KMS-11 (cell line): ENCODE results near the gene GALNT9.

Experiments
- H2AFZ ChIP-seq: fragments of 200-600 bp; sonication (generic); 2 replicates; pipeline ENCODE4 v1.6.1; 2016; ENCODE audit warnings: antibody characterized with exemption, mixed run types, low read depth
- H3K27ac ChIP-seq: fragments of 200-600 bp; sonication (generic); 2 replicates; pipeline ENCODE4 v1.6.1; 2016; ENCODE audit warnings: mild to moderate bottlenecking, mixed run types
- H3K27me3 ChIP-seq: fragments of 200-600 bp; sonication (generic); 2 replicates; pipeline ENCODE4 v1.6.1; 2017; ENCODE audit warnings: mild to moderate bottlenecking, low read depth, mixed run types, moderate library complexity; ENCODE audit not compliant: insufficient read depth
- H3K36me3 ChIP-seq: fragments of 200-600 bp; sonication (generic); 2 replicates; pipeline ENCODE4 v1.6.1; 2017; ENCODE audit warnings: mild to moderate bottlenecking, mixed run types; ENCODE audit not compliant: insufficient read depth
- H3K4me1 ChIP-seq: fragments of 200-600 bp; sonication (generic); 2 replicates; pipeline ENCODE4 v1.6.1; 2016; ENCODE audit warnings: mild to moderate bottlenecking, low read depth, mixed run types; ENCODE audit not compliant: poor library complexity, severe bottlenecking
- H3K4me2 ChIP-seq: fragments of 200-600 bp; sonication (generic); 2 replicates; pipeline ENCODE4 v1.7.0; 2016; ENCODE audit warnings: mild to moderate bottlenecking, mixed run types
- H3K4me3 ChIP-seq: fragments of 200-600 bp; sonication (generic); IDR thresholded peaks from 2 replicates; pipeline ENCODE4 v1.6.1; 2017; ENCODE audit warnings: low read depth, low read length, mixed read lengths; ENCODE audit not compliant: insufficient read depth
- H3K79me2 ChIP-seq: fragments of 200-600 bp; sonication (generic); 2 replicates; pipeline ENCODE4 v1.6.1; 2016; ENCODE audit warnings: low read depth, mixed run types; ENCODE audit not compliant: insufficient read depth
- H3K9ac ChIP-seq: fragments of 200-600 bp; sonication (generic); 2 replicates; pipeline ENCODE4 v1.6.1; 2016; ENCODE audit warnings: mild to moderate bottlenecking, mixed run types
- H4K20me1 ChIP-seq: fragments of 200-600 bp; sonication (generic); 2 replicates; pipeline ENCODE4 v1.6.1; 2016; ENCODE audit warnings: mild to moderate bottlenecking, mixed run types; ENCODE audit not compliant: insufficient read depth
- TF ChIP-seq, protein P1 (sequence below): fragments of 200-600 bp; sonication (generic); conservative IDR thresholded peaks from 2 replicates; pipeline ENCODE4 v1.6.1; 2017; ENCODE audit warnings: low read depth, mild to moderate bottlenecking, antibody characterized with exemption, low read length, moderate library complexity, mixed read lengths

Gene GALNT9

DNA sequence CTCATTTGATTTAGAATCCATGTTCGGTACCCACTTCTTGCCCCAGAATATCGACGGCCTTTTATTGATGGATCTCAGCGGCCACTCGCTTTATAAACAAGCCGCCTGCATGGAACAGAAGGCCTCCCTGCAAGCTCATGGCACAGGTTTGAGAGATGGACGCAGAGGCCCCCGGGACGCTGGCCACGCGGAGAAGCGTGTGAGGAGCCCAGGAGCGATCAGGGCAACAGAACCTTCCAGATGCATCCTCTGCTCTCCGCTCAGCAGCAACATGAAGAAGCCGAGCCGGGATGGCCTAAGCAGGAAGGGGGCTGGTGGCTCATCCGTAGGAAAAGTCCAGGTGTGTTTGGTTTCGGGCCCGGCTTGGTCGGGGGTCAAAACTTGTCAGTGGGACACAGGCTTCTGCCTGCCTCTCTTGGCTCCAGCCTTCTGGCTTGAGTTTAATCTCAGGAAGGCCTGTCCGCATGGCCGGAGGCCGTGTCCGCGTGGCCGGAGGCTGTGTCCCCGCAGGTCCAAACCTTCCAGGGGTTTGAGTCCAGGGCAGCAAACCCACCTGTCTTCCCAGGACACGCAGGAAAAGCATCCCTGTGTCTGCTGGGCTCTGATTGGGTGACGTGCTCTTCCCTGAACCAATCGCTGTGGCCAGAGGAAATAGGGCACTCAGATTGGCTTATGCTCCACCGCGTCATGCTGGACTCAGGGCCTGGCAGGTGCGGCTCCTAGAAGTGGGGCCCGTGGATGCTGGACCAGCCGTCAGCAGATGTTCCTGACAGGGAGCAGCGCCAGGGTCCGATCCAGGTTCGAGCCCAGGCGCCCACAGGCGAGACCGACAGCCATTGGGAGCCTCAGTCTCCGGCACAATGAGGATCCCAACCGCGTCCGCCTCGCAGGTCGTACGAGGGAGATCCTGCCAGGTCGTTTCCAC, 65.0 kb downstream of the GALNT9 start:
- H2AFZ ChIP-seq, result no peak overlapping the region
- no peaks in the 10 kb centered on the region for H4K20me1 ChIP-seq
- TF ChIP-seq, protein P1, sequence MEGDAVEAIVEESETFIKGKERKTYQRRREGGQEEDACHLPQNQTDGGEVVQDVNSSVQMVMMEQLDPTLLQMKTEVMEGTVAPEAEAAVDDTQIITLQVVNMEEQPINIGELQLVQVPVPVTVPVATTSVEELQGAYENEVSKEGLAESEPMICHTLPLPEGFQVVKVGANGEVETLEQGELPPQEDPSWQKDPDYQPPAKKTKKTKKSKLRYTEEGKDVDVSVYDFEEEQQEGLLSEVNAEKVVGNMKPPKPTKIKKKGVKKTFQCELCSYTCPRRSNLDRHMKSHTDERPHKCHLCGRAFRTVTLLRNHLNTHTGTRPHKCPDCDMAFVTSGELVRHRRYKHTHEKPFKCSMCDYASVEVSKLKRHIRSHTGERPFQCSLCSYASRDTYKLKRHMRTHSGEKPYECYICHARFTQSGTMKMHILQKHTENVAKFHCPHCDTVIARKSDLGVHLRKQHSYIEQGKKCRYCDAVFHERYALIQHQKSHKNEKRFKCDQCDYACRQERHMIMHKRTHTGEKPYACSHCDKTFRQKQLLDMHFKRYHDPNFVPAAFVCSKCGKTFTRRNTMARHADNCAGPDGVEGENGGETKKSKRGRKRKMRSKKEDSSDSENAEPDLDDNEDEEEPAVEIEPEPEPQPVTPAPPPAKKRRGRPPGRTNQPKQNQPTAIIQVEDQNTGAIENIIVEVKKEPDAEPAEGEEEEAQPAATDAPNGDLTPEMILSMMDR, result no peak
- H3K36me3 ChIP-seq, result no peaks in the 10 kb centered on the region
- no peak overlapping the region for H3K27ac ChIP-seq
- H3K4me3 ChIP-seq, result no peak overlapping the region
- no peaks in the 10 kb centered on the region for H3K27me3 ChIP-seq
- no peak overlapping the region for H3K9ac ChIP-seq
- H3K4me1 ChIP-seq, result no peaks in the 10 kb centered on the region
- no peak overlapping the region for H3K4me2 ChIP-seq
- H3K79me2 ChIP-seq, result no peaks in the 10 kb centered on the region

DNA sequence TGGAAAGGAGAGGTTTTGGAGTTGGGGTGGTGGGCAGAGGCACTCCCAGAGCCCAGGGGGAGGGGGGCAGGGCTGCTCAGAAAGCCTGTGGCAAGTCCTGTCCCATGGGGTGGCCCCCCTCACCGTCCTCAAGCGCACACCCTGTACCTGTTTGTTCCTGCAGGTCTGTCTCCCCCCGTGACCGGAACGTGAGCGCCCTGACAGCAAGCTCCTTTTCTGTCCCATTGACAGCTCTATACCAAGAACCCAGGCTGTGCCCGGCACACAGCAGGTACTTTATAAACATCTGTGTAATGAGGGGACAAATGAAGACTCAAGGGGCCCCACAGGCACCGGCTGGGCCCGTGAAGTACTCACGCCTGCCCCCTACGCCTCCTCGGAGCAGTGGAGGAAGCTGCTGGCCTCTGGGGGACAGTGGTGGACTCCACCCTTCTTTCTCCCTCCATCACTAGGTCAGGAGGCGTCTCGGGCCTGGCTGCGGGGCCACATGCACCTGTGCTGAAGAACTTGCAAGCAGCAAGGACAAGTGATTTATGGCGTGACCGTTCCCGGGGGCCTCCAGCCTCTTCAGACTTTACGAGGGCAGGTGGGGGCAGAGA, 65.8 kb downstream of the GALNT9 start:
- H3K4me1 ChIP-seq, result no peaks in the 10 kb centered on the region
- H3K27me3 ChIP-seq, result no peaks in the 10 kb centered on the region
- no peak overlapping the region for H2AFZ ChIP-seq
- H3K4me2 ChIP-seq, result no peak overlapping the region
- H4K20me1 ChIP-seq, result no peaks in the 10 kb centered on the region
- TF ChIP-seq, protein P1, result no peak
- no peaks in the 10 kb centered on the region for H3K36me3 ChIP-seq
- H3K27ac ChIP-seq, result no peak overlapping the region
- H3K9ac ChIP-seq, result no peak overlapping the region
- no peaks in the 10 kb centered on the region for H3K79me2 ChIP-seq
- no peak overlapping the region for H3K4me3 ChIP-seq

DNA sequence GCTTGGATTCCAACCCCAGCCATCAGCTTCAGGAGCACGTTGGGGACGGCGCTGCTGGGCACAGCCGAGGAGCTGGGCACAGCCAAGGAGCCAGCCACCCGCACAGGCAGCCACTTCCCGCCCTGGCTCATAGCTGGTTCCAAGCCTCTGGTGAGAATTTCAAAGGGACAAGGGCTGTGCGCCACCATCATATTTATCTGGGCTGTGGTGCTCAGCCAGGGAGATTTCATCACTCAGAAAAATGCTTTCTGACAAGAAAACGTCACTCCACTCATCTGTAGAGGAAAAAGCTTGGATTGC, 66.4 kb downstream of the GALNT9 start:
- no peaks in the 10 kb centered on the region for H4K20me1 ChIP-seq
- TF ChIP-seq, protein P1, result no peak
- no peak overlapping the region for H3K4me3 ChIP-seq
- H3K79me2 ChIP-seq, result no peaks in the 10 kb centered on the region
- no peak overlapping the region for H3K27ac ChIP-seq
- no peaks in the 10 kb centered on the region for H3K27me3 ChIP-seq
- H3K9ac ChIP-seq, result no peak overlapping the region
- no peak overlapping the region for H3K4me2 ChIP-seq
- no peaks in the 10 kb centered on the region for H3K4me1 ChIP-seq
- no peaks in the 10 kb centered on the region for H3K36me3 ChIP-seq
- H2AFZ ChIP-seq, result no peak overlapping the region

DNA sequence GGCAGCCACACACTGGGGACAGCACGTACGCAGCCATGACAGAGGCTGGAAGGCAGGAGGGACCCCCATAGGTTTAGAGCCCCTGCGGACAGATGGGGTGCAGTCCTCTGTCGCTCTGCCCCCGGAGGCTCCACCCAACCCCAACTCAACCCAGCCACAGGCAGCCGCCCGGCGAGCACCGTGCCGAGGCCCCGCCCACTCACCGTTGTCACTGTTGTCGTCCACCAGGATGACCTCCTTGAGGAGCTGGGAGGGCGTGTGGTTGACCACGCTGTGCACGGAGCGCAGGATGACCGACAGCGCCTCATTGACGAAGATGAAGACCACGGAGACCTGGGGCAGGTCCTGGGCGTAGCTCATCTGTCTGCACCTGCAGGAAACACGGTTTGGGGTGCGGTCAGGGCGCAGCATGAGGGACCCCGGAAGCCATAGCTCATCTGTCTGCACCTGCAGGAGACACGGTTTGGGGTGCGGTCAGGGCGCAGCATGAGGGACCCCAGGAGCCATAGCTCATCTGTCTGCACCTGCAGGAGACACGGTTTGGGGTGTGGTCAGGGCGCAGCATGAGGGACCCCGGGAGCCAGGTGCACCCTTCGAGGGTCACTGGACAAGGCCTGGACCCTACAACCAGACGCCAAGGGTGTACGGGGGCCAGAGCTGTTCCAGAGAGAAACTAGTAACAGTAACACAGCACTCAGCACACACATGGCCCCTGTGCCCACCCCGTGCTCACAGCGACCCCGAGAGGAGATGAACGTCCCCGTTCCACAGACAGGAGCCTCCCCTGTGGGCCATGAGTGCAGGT, 66.9 kb downstream of the GALNT9 start:
- Histone ChIP-seq H3K27ac (no peak overlapping the region), H3K4me1 (no peaks in the 10 kb centered on the region), H3K79me2 (no peaks in the 10 kb centered on the region), H3K9ac (no peak overlapping the region), H3K36me3 (no peaks in the 10 kb centered on the region), H2AFZ (no peak overlapping the region), H3K4me3 (no peak overlapping the region), H3K27me3 (no peaks in the 10 kb centered on the region), H4K20me1 (no peaks in the 10 kb centered on the region), H3K4me2 (no peak overlapping the region)
- TF ChIP-seq, protein P1, result no peak
